ENCODE results near the gene RTEL1.

GRCh38 chr20:63689046-63690002 is 31.2 kb downstream of the RTEL1 start:
- TF ChIP-seq CTCF (IDR thresholded peaks at IDR 0.05) (no peak), POLR2A (IDR thresholded peaks at IDR 0.05) (no peak)

Measured in right lobe of liver (tissue), 4 donors.